SU-DHL-6 (cell line): Measurements from ENCODE around the gene IL1RN.

Experiments
- CTCF ChIP-seq: fragments of 200-600 bp; sonication (generic); IDR thresholded peaks from one replicate; pipeline ENCODE4 v1.5.1; 2017; ENCODE audit warnings: antibody characterized with exemption, mild to moderate bottlenecking, low read length, moderate library complexity; ENCODE audit not compliant: insufficient read depth, poor library complexity, severe bottlenecking
- EZH2phosphoT487 ChIP-seq: fragments of 200-600 bp; sonication (generic), shearing (Covaris generic); conservative IDR thresholded peaks from 2 replicates; pipeline ENCODE4 v1.6.1; 2018; ENCODE audit warnings: mild to moderate bottlenecking, antibody characterized with exemption, low read length, moderate library complexity, mixed read lengths

GRCh38 chr2:113180131-113180946, 52.9 kb downstream of the IL1RN start:
- TF ChIP-seq CTCF: no peak
- no peak for TF ChIP-seq EZH2phosphoT487
